Stomach (tissue), 4 donors: ENCODE measurements around the gene CLCN6.

ENCODE experiments used
- EP300 ChIP-seq: sonication (generic); formaldehyde crosslinking; IDR thresholded peaks from one replicate; pipeline ENCODE4 v1.6.1; 2017; ENCODE audit warnings: antibody characterized with exemption
- POLR2A ChIP-seq, 4 donors: fragments of 450-650 bp; IDR thresholded peaks; one replicate each; pipeline ENCODE4 v1.6.1; 2016; ENCODE audit warnings: antibody characterized with exemption in 4 of 4, control low read depth in 2 of 4, mild to moderate bottlenecking in 1 of 4, moderate library complexity in 1 of 4
- POLR2AphosphoS5 ChIP-seq, 3 donors: sonication (generic); formaldehyde crosslinking; IDR thresholded peaks; one replicate each; pipeline ENCODE4 v1.6.1; 2016; ENCODE audit warnings: antibody characterized with exemption in 3 of 3
- TF ChIP-seq, protein P1 (sequence below), 7 experiments: fragments of 450-650 bp in 4 of 7; fragments of 200-600 bp in 3 of 7; sonication (generic) in 3 of 7; IDR thresholded peaks; one replicate each; pipeline ENCODE4 v1.5.1; 2016 to 2019; ENCODE audit warnings: antibody characterized with exemption in 7 of 7, control low read depth in 2 of 7, mild to moderate bottlenecking in 1 of 7

DNA sequence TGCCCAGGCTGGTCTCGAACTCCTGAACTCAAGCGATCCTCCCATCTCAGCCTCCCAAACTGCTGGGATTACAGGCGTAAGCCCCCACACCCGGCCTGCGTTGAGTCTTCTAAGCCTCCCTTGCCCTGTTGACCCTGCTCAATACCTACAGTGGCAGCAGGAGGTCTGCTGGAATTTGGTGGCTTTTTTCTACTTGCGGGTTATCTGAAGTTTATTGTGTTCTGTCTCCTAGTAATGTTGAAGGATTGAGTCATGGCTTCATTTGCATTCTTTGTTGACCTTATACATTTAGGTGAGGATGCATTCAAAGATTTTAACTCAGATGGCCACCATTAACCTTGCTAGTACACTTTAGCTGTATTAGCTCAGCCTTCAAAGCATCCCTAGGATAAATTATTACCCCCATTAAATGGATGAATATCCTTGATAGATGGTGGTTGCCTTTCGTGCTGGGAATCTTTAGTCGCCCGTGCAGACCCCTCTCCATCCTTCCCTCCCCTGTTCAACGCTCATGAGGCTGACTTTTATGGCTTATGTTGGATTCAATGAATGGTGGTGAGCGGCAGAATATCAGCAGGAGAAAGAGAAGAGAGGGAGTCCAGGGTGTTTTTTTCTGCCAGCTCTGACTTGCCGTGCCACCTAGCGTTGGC is 62.5 kb downstream of the CLCN6 start:
- TF ChIP-seq, protein P1, sequence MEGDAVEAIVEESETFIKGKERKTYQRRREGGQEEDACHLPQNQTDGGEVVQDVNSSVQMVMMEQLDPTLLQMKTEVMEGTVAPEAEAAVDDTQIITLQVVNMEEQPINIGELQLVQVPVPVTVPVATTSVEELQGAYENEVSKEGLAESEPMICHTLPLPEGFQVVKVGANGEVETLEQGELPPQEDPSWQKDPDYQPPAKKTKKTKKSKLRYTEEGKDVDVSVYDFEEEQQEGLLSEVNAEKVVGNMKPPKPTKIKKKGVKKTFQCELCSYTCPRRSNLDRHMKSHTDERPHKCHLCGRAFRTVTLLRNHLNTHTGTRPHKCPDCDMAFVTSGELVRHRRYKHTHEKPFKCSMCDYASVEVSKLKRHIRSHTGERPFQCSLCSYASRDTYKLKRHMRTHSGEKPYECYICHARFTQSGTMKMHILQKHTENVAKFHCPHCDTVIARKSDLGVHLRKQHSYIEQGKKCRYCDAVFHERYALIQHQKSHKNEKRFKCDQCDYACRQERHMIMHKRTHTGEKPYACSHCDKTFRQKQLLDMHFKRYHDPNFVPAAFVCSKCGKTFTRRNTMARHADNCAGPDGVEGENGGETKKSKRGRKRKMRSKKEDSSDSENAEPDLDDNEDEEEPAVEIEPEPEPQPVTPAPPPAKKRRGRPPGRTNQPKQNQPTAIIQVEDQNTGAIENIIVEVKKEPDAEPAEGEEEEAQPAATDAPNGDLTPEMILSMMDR (IDR thresholded peaks at IDR 0.05), result no peak
- no peak for TF ChIP-seq POLR2AphosphoS5 (IDR thresholded peaks at IDR 0.05)
- no peak for TF ChIP-seq POLR2A (IDR thresholded peaks at IDR 0.05)
- no peak for TF ChIP-seq EP300
